Inferior parietal cortex (tissue), 1 donor: ENCODE data around the gene BTRC.

Source experiments
- DNase-seq: peaks from one replicate; pipeline ENCODE4 v3.0.0-alpha.2; 2016; ENCODE audit errors: extremely low spot score

Gene BTRC

DNA sequence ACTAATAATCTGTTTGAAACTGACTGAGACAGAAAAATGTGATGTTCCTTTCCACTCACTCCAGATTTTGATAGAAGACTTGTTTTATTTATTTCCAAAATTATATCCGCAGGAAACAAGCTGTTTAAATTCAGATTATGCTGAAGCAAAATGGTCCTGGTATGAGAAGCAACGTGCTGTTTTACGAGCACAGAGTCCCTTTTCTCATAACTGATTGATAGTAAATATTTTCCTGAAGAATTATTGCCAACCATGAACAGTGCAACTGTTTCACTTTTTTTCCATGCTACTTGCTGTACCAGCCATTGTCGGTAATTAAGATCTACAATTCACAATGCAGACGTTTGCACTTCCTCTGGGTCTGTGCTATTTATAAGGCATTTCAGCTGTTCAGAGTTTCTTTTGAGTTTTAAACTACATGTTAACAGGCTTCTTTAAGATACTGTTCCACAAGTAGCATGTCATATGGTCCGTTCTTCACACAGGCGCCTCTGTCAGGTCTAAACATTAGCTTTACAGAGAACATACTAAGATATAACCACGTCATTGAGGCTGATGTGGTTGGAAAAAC, 130.3 kb downstream of the BTRC start:
- peak; percentile 47 for DNase-seq

DNA sequence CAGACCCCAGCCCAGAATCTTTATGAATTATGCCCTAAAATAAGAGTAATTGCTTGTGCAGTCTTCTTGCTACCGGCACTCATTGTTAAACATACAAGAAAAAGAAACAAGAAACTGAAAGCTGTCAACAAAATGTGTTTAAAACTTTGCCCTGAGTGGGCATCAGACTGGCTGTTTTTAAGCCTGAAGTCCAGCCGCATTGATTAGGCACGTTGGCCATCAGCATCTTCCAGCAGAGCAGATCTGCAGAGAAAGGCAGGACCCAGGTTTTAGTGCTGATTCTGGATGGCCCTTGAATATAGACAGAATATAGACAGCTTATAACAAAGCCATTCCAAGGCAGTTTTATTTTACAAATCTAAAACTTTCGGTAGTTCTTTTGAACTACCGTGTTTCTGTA, 131.2 kb downstream of the BTRC start:
- DNase-seq, result peak; percentile 48

DNA sequence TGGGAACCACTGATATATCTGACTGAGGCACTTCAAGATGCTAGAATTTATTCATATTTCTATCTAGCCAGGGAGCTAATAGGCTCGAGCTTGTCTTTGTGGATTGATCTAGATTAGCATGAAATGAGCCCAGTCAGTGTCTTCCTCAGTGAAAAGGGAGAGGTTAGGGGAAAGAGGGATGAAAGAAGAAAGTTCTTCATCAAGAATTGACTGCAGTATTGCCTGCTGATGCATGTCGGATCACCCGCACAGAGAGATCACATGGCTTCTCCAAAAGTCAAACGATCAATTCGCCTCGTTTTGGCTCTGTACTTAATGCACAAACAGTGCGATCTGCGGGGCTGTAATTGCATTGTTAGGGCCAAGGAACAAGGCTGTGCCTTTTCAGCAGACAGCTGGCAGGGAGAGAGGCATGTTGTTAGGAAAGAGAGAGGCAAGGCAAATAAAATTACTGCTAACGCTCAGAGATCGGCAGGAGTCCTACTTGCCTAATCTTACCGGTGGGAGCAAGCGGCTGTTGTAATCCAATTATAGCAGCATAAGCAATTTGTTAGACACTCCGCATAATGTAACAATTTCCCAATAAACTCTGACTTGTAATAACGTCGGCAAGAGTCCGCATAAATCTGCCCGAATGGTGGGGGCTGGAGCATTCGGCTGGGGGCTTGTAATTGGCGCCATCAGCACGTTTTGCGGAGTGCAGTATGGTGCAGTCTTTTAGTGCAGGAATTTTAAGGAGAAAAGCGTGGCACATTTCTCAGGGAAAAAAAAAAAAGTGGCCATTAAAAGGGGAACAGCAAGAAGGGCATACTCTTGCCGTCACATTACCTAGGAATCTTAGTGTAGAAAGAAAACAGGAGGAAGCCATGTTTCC, 132.0 kb downstream of the BTRC start:
- DNase-seq, result peak; percentile 66

DNA sequence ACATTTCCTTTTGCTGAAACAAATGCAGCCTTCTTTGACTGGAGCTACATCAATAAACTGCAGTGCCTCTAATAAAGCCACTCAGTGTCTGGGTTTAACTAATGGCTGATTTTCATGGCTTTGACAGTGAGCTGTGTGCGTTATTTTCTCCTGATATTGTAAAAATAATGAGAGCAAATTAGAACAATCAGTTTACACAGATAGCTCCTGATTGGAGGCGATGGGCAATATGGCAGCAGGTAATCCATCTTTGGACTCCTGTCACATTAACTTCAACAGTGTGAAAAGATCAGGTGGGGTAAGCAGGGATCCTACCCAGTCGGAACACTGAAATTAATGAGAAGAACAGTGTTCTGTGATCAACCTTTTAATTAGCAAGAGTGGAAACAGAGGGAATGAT, 133.4 kb downstream of the BTRC start:
- no peak for DNase-seq

DNA sequence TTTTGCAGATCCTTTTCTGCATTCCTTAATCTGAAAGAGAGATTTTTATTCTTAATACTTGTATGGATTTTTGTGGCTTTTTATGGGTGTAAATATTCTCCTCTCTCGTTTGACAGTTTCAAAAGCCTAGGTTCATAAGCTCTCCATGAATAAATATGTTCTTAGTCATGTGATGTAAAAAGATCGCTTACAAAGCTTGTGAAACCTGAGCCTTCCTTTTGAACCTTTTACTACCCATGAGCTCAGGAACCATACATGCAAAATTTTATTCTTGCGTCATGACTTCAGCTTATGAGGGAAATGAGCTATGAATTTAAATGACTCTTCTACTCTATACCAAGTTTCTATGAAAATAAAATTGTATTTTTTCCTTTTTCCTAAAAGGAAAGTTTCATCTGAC, 135.4 kb downstream of the BTRC start:
- DNase-seq, result no peak

DNA sequence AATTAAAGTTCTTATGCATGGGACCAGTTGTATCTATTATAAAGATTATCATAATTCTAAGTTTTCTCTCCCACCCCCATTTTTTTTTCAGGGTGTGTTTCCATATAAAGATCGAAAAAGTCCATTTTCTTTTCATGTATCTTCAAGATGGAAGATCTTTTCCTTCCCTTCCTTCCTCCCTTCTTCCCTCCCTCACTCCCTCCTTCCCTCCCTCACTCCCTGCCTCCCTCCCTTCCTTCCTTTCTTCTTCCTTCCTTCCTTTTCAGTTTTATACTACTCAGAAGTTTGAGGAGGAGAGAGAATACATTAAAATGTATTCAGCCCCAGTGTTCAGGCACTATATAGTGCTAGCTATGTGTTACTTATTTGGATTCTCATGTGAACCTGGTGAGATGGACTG, 136.1 kb downstream of the BTRC start:
- no peak for DNase-seq

DNA sequence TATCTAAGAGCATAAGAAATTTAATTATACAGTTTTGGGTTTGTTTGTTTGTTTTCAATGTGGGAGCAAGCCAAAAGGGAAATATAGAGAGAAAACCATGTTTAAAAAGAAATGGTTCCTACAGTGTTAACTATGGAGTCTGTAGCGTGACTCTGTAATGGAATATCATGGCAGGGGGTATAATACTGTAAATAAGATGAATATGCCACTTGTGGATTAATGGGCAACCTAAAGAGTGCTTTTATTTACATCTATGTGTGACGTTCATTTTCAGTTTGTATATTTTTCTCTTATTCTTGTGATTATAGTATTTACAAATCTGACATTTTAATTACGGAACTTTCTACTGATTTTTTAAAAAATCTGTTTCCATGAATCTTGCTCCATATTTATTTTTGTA, 138.2 kb downstream of the BTRC start:
- DNase-seq, result no peak

DNA sequence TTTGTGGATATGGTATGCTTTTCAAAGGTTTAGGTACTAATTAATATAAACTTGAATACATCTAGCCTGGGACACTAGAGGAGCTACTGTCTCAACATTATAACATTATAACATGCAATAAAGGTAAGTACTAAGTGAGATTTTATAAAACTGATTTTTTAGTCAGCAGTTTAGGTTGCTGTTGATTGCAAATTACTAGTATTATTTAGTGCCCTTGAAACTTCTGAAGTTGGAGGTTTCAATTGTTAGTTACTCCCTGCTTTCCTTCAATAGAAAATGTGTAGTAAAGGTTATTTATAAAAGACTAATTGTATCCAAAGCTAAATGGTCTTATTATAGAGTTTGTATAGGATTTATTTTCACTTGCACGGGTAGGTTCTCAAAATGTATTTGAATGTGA, 138.8 kb downstream of the BTRC start:
- no peak for DNase-seq

DNA sequence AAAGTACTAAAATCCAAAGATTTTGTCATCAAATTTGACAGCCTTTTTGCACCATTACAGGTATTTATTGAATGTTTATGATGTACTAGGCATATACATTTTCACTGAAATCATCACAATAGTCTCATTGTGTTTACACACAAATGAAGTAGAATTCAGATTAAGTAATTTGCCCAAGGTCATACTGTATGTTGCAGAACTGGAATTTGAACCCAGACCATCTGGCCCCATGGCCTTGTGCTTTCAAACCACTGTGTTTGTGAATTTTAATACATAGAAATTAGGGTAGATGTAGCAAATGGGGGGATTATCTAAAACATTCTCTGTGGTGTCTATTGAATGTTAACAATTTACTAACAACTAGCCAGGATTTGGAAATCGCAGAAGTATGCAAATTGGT, 139.3 kb downstream of the BTRC start:
- DNase-seq, result no peak

DNA sequence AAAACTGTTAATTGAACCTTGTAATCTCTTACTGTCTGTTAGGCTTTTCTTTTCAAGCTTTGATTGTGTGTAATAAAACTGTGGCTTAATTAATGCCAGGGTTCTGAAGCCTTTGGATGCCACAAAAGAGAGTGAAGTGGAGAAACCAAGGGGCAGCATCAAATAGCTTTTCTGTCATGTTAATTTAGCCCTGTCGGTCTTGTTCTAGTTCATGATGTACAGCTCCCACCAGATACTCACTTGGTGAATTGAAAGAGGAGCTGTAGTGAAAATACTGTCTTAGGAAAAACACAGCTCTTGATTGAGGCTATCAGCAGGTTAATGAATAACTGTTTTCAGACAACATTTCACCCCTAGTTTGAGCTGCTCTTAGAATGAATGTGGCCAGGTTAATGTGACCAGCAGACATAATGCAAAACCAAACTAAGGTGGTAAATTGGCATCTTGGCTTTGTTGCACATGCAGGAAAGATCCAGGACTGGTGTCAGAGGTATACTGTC, 139.9 kb downstream of the BTRC start:
- no peak for DNase-seq

DNA sequence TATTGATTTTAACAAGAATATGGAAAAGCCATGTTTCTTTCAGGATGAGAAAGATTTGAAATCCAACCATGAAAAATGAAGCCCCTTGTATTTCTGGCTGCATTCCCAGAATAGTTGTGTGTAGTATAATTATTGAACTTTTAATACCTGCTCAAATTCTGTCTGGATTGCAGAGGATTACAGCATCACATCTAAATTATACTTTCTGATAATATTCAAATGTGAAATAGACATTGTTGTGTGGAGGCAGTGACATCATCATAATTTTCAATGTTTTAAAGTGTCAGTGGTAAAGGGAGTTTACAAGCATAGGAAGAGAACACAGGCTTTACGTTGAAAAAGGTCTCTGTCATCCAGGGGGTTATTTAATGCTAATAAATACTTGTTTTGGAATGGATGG, 140.7 kb downstream of the BTRC start:
- no peak for DNase-seq

DNA sequence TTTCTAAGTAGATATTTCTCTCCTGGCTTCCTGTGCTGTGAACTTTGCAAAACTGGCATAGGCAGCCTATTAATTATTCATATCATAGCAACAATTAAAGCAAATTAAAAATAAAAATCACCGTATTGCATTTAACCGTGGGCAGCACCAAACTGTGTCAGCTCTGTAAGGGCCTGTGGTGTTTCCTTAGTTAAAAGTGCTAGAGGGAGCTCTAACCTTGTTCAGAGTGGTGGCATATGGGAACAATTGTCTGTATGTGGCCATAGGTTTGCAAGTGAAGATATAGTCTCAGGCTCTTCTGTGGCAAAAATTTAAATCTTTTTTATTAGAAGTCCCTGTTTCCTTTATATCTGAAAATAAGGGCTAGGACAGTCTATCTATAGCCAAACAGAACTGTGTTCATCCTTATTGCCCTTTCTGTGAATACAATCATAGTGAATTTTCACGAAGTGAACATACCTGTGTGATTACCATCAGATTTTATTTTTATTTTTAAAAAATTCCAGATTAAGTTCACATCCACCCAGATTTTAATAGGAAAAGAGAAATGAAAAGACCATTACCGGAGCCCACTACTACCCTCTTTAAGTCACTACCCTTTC, 141.5 kb downstream of the BTRC start:
- peak; percentile 46 for DNase-seq

DNA sequence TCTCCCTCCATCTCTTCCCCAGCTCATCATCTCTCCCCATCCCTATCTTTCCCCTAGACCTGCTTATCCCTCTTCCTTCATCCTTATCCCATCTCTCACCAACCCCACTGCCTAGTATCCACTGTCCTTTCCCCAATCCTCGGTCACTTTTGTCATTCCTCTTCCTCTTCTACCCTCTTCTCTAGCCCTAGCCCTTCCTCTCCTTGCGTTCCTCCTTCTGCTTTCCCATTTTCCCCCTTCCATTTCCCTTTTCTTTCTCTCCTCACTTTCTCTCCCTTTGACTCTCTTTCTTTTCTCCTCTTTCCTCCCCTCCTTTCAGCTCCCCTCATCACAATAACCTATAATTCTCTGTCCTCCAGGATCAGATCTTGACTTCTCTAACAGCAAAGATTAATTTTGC, 150.5 kb downstream of the BTRC start:
- no peak for DNase-seq

DNA sequence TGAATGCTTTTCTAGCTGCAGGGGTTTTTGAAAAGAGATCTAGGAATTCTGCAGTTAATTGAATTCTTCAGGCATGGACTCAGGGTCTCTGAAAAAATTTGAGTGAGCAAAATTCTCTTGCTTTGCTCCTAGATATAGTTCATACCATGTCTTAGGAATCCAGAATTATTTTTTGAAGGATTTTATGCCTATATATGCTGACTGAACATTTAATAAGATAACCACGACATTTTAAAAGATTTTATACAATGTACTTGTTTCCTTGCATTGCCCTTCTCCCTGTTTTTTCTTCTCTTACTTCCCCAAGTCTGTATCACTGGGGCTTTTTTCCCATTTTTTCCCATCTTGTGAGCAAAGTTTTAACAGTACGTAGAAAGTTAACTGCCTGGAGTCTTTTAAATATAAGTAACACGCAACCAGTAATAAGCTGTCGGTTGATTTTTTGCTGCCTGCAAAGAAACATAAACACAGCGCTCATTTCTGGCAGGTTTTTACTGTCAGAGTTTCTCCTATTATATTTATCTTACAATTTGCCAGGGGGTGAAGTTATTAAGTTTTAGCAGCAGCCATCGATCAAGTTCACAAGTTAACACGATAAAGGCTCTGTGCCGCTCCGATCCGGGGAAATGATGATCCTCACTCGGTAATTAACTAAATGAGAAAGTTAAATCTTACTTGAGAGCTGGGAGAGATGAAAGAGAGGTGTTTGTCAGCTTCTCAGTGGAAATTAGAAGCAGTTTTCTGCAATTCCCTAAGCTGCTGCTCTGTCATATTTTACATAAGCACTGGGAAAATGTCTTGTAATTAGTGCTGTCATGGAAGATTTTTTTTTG, 153.1 kb downstream of the BTRC start:
- DNase-seq, result no peak

DNA sequence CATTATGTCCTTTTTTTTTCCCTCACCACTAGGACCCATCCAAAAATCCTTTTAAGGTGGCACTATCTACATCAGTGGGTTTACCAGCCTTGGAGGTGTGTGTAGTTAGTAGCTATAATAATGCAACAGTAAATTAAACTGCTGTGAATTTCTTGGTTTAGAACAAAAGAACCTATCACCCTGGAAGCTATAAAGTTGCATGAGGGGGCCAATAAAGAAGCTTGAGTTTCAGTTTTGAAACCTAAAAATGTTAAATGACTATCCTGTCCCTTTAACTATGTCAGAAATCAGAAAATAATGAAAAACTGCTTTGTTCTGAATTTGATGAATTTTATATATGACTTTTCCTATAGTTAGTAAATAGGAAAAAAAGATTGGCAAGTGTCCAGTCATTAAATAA, 153.9 kb downstream of the BTRC start:
- DNase-seq, result no peak

DNA sequence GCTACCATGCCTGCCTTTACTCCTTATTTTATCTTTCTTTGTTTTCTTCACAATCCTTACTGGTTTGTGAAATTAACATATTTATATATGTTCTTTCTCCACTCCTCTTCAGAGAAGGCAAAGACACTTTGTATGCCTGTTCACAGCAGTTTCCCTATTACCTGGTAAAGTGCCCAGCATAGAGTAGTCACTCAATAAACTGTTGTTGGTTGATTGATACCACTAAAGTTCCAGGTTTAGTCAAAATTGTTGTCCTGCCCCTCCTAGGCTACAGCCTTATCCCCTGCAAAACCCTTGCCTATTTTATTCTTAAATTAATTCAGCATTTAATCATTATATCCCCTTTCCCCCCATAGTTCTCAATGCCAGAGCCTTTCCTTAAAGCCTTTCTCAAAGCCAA, 158.0 kb downstream of the BTRC start:
- no peak for DNase-seq

DNA sequence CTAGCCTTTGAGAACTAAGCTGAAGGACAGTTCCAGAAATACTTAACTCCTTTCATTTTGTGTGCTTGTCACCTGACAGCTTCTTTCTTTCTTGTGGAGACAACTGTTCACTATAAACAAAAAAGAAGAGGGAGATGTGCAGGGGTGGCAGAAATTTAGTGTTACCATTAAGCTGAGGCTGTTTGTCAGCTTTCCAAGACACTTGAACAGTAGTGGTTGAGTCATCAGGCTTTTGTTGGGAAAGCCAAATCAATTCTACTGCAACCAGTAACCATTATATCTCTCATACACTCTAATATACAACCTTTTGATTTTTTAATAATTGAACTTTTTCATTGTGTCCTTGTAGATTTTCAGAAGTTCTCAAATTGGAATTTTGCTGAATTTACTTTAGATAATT, 158.8 kb downstream of the BTRC start:
- no peak for DNase-seq

DNA sequence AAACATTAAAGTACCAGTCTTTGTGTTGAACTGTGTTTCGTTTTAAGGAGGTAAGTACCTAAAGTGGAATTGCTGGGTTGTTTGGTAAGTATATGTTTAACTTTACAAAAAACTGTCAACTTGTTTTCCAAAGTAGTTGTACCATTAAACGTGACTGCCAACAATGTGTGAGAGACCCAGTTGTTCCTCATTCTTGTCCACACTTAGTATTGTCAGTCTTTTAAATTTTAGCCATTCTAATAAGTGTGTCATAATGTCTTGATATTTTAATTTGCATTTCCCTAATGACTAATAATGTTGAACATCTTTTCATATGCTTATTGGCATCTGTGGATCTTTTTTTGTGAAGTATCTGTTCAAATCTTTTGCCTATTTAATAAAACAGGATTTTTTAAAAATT, 159.8 kb downstream of the BTRC start:
- DNase-seq, result no peak

DNA sequence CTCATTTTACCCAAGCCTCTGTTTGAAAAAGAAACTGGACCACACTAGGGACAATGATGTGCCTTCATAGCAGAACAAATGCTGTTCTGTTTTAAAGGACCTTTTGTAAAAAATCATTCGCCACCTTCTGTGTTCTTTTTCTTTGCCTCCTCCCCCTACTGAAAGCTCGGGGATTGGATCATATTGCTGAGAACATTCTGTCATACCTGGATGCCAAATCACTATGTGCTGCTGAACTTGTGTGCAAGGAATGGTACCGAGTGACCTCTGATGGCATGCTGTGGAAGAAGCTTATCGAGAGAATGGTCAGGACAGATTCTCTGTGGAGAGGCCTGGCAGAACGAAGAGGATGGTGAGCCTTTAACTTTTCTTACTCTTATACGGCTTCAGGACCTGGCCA, 171.9 kb downstream of the BTRC start:
- DNase-seq, result no peak

DNA sequence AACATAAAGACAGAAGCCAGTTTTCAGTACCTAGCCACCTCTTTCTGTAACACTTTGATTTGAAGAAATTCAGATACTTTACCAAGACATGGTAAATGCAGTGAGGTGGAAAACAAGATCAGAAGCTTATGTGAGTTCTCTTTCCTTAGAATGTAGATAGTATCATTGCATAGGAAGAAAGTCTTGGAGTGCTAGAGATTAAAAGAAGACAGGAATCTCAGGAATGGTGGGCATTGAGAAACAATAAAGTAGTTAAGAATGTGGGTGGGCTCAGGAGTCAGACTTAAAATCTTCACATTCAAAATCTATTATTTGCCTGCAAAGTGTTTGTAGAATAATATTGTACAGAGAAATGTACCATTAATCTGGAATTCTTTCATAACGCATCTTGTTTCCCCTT, 175.2 kb downstream of the BTRC start:
- DNase-seq, result no peak

DNA sequence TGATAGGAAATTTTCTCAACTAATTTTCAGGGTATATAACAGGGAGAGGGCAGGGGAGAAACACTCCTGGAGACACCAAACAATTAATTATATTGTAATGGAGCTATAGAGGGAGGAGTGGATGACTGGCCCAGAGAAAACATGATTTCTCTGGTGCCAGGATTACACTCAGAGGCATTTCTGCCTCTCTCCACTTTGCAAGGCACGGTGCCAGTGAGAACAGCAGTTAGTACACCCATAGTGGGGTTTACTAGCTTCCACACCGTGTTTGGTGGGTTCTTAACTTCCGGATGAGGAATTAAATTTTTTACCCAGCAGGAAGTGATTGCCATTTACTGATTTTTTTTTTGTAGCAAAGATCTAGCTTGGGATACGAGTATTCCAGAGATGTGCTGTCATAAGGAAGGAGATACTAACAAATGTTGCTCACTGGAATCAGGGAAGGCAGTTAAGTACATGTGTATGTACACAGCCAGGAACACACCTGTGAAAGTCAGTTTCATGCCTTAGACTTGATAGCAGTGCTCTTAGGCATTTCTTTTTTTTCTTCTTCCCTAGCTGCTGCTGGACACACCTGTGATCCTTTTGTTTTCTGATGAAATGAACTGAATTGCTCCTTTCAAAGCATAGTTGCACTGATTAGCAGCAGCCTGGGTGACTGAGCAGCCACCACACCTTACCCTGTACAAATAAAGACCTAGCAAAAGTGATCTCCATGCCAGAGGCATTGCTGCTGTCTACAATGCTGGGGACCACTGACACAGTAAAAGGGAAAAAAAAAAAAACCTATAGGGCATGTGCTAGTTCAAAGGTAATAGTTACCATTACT, 176.0 kb downstream of the BTRC start:
- DNase-seq, result no peak
